Endothelial cell of umbilical vein (primary cell): Measurements from ENCODE around the gene EMD. TPM values are rescaled to one million over a fixed set of nuclear protein-coding genes. Genes with fewer than 3 reads are reported as not detected.
A peak's percentile ranks its signal among the peaks of the same experiment; 100 is the strongest.

ENCODE experiments used
- Bru-seq: library from RNA; stranded (reverse); fragments of 400-500 nt; gene quantifications from one replicate; lab custom pipeline; 2021; lab: Mats Ljungman, UMichigan
- BruChase-seq, 2 experiments: library from RNA; stranded (reverse); fragments of 400-500 nt; gene quantifications; one replicate each; lab custom pipeline; 2021; lab: Mats Ljungman, UMichigan
- BruUV-seq: library from RNA; stranded (reverse); fragments of 400-500 nt; replicated peaks from 2 replicates; lab custom pipeline; 2021; lab: Mats Ljungman, UMichigan
- CTCF ChIA-PET: fragments of 300-600, 350-600 bp; sonication (Branson Sonifier 250); formaldehyde crosslinking; loops from one replicate; lab custom pipeline; 2021; ENCODE audit warnings: antibody characterized with exemption, inconsistent platforms; lab: Charles Lee
- POLR2A ChIA-PET: fragments of 300-600, 350-600 bp; sonication (Branson Sonifier 250); formaldehyde crosslinking; loops from one replicate; lab custom pipeline; 2021; ENCODE audit warnings: antibody characterized with exemption, inconsistent platforms; lab: Charles Lee
- DNase-seq: peaks from one replicate; pipeline ENCODE4 v3.0.0-alpha.2; 2011; ENCODE audit warnings: low read depth, low spot score
- FAIRE-seq: peaks from 2 replicates; lab custom pipeline; 2011; peaks lifted over from hg19 to GRCh38; lab: Jason Lieb, UNC
- H2AFZ ChIP-seq: 2 replicates; pipeline ENCODE4 v1.6.0; 2012; ENCODE audit warnings: low read depth, low read length, control low read depth, inconsistent platforms
- H3K27ac ChIP-seq: 2 replicates; pipeline ENCODE4 v1.5.1; 2011; ENCODE audit warnings: low read depth, mild to moderate bottlenecking, control low read depth, low read length, moderate library complexity; ENCODE audit not compliant: insufficient read depth
- H3K27me3 ChIP-seq, 2 experiments: 2 replicates each; pipeline versions ENCODE4 v1.6.0 to v1.6.1; 2011; ENCODE audit warnings: low read length in 2 of 2, mixed read lengths in 1 of 2; ENCODE audit not compliant: control insufficient read depth in 2 of 2, insufficient read depth in 2 of 2
- H3K36me3 ChIP-seq, 2 experiments: 2 replicates in 1 of 2; 3 replicates in 1 of 2; pipeline ENCODE4 v1.5.1; 2011; ENCODE audit warnings: low read length in 2 of 2, mild to moderate bottlenecking in 1 of 2, moderate library complexity in 1 of 2; ENCODE audit not compliant: control insufficient read depth in 2 of 2, insufficient read depth in 2 of 2; ENCODE audit errors: extremely low read depth in 1 of 2
- H3K4me1 ChIP-seq: 3 replicates; pipeline ENCODE4 v1.5.1; 2011; ENCODE audit warnings: mild to moderate bottlenecking, low read length; ENCODE audit not compliant: control insufficient read depth, insufficient read depth; ENCODE audit errors: extremely low read depth
- H3K4me2 ChIP-seq: 2 replicates; pipeline ENCODE4 v1.6.1; 2011; ENCODE audit warnings: low read length, control low read depth, mixed read lengths; ENCODE audit not compliant: insufficient read depth
- H3K4me3 ChIP-seq, 3 experiments: fragments of 200-600 bp in 1 of 3; sonication (generic), shearing (Covaris generic) in 1 of 3; replicated peaks in 1 of 3; 2 replicates each; pipeline ENCODE4 v1.5.1; 2011 to 2016; ENCODE audit warnings: control low read depth in 3 of 3, low read length in 3 of 3, mild to moderate bottlenecking in 2 of 3, inconsistent platforms in 1 of 3, low read depth in 1 of 3, moderate library complexity in 1 of 3; ENCODE audit not compliant: insufficient read depth in 1 of 3
- H3K79me2 ChIP-seq: 2 replicates; pipeline ENCODE4 v1.6.0; 2012; ENCODE audit warnings: low read length, inconsistent platforms; ENCODE audit not compliant: control insufficient read depth, insufficient read depth
- H3K9ac ChIP-seq: replicated peaks from 2 replicates; pipeline ENCODE3; 2011; ENCODE audit warnings: low read length, control low read depth; ENCODE audit not compliant: insufficient read depth; ENCODE audit errors: extremely low read depth
- H3K9me1 ChIP-seq: replicated peaks from 3 replicates; pipeline ENCODE4 v1.6.0; 2011; ENCODE audit warnings: mild to moderate bottlenecking, low read length; ENCODE audit not compliant: control insufficient read depth, insufficient read depth; ENCODE audit errors: extremely low read depth
- H3K9me3 ChIP-seq: replicated peaks from 2 replicates; pipeline ENCODE4 v1.5.1; 2012; ENCODE audit warnings: low read length, inconsistent platforms; ENCODE audit not compliant: control insufficient read depth, insufficient read depth
- H4K20me1 ChIP-seq: replicated peaks from 2 replicates; pipeline ENCODE3; 2011; ENCODE audit warnings: mild to moderate bottlenecking, low read length; ENCODE audit not compliant: control insufficient read depth, insufficient read depth; ENCODE audit errors: extremely low read depth
- GATA2 ChIP-seq: IDR thresholded peaks from 2 replicates; pipeline ENCODE4 v1.7.0; 2011; ENCODE audit warnings: low read depth, mild to moderate bottlenecking, moderate library complexity, mixed read lengths, low read length; ENCODE audit not compliant: insufficient read length, insufficient read depth
- JUN ChIP-seq: IDR thresholded peaks from 2 replicates; pipeline ENCODE4 v1.6.1; 2011; ENCODE audit warnings: borderline replicate concordance, low read depth; ENCODE audit not compliant: insufficient read length, insufficient read depth
- POLR2A ChIP-seq: IDR thresholded peaks from 2 replicates; pipeline ENCODE4 v1.6.1; 2012; ENCODE audit warnings: low read depth, mild to moderate bottlenecking, control low read depth, low read length
- POLR2AphosphoS5 ChIP-seq: IDR thresholded peaks from 2 replicates; pipeline ENCODE4 v1.6.1; 2012; ENCODE audit warnings: low read depth, mild to moderate bottlenecking, control low read depth, low read length, moderate library complexity; ENCODE audit not compliant: insufficient read depth
- dilution Hi-C: fragments of 300-500 bp; cut with MboI; formaldehyde crosslinking; loops from one replicate; pipeline ENCODE4 v1.15.0; 2019; ENCODE audit warnings: low sequenced_read_pairs; ENCODE audit not compliant: extremely low pct_ligation_motif_present
- intact Hi-C: fragments of 100-400 bp; cut with micrococcal nuclease; formaldehyde crosslinking; loops from one replicate; pipeline ENCODE4 v1.10.0; 2022
- long read RNA-seq: library from polyadenylated mRNA; stranded (forward); transcript quantifications from one replicate; pipeline ENCODE4 v2.0.0, GENCODE V29; 2021
- polyA minus RNA-seq, 3 experiments: library from RNA; depleted of rRNA, polyadenylated mRNA; stranded (reverse); fragments of >200 nt; gene quantifications; 1 replicate in 1 of 3; 2 replicates in 2 of 3; pipeline ENCODE4 v1.2.3, GENCODE V29; 2011
- polyA plus RNA-seq, 4 experiments: library from polyadenylated mRNA; depleted of rRNA in 3 of 4; stranded (reverse) in 3 of 4; unstranded in 1 of 4; fragments of >200 nt; gene quantifications; 2 replicates each; pipeline versions ENCODE4 v1.2.1 to v1.2.3, GENCODE V29; 2011 to 2012; ENCODE audit warnings: missing spikeins in 1 of 4
- total RNA-seq: library from RNA; stranded (reverse); gene quantifications from 2 replicates; pipeline ENCODE4 v1.2.3, GENCODE V29; 2021

Gene EMD
- total RNA-seq (71.5 and 76.8 TPM in 2 replicates), polyA plus RNA-seq (47.0 and 50.6 TPM in 2 replicates), polyA minus RNA-seq (34.2 and 47.7 TPM in 2 replicates), Bru-seq, nascent RNA (percentile 63 among the genes with signal in this experiment), BruChase-seq, experiment 1, labeled RNA remaining after a 6-hour chase (percentile 95 among the genes with signal in this experiment), BruChase-seq, experiment 2, labeled RNA remaining after a 2-hour chase (percentile 83 among the genes with signal in this experiment)
- polyA plus RNA-seq (2011; cell fraction: cytosol; rRNA removed), result 62.3 and 65.3 TPM in 2 replicates
- 58.2 and 63.0 TPM in 2 replicates for polyA plus RNA-seq (2011; cell fraction: nucleus; rRNA removed)
- 69.6 and 87.5 TPM in 2 replicates for polyA plus RNA-seq (2012)
- polyA minus RNA-seq (2011; cell fraction: cytosol; rRNA and poly(A)+ RNA removed), result 56.5 TPM
- polyA minus RNA-seq (2011; cell fraction: nucleus; rRNA and poly(A)+ RNA removed), result 14.7 and 18.9 TPM in 2 replicates
- long read RNA-seq, transcript EMD-202 (6 exons, 1,379 nt), result major isoform, 11 of 19 reads
- long read RNA-seq, partial matches to known transcripts, result 0 of 19 reads
- long read RNA-seq, other reads (novel, unspliced or antisense), result 8 of 19 reads

DNA sequence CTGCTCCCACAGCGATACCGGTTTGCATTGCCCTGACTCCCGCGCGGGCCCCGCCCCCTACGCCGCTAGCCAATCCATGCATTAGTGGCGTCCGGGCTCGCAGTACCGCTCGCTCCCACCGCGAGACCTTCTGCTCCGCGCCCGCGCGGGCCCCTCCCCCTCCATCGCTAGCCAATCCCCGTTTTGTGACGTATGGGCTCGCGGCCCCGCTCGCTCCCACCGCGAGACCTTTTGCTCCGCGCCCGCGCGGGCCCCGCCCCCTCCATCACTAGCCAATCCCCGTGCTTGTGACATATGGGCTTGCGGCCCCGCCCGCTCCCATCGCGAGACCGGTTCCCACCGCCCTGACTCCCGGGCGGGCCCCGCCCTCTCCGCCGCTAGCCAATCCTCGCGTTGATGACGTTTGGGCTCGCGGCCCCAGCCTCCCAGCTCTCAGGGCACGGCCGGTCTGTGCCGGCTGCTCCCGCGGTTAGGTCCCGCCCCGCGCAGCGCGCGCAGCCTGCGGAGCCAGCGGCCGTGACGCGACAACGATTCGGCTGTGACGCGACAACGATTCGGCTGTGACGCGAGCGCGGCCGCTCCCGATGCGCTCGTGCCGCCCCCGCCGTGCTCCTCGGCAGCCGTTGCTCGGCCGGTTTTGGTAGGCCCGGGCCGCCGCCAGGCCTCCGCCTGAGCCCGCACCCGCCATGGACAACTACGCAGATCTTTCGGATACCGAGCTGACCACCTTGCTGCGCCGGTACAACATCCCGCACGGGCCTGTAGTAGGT, at the start of gene EMD:
TSS of gene EMD (plus strand) at position 497 of the 770 bp plus-strand sequence. CDS start at position 687, 190 bp downstream.
- Histone ChIP-seq H3K9me1 (no peaks in the 10 kb centered on the region), H3K9me3 (no peaks in the 10 kb centered on the region), H3K36me3 (no peaks in the 10 kb centered on the region), H3K4me3 (peak within 1 kb of the TSS; percentile 70 to 95 (median 78)), H4K20me1 (no peaks in the 10 kb centered on the region), H3K27ac (peak within 1 kb of the TSS; percentile 87), H3K79me2 (peaks cover 17% of the 10 kb centered on the region), H3K4me1 (peaks cover 9% of the 10 kb centered on the region), H3K4me2 (peak within 1 kb of the TSS; percentile 51), H2AFZ (peak within 1 kb of the TSS; percentile 38), H3K9ac (peak within 1 kb of the TSS; percentile 94), H3K27me3 (no peaks in the 10 kb centered on the region)
- dilution Hi-C loops, result no loop called here
- no TSS peak for BruUV-seq
- FAIRE-seq, result peak; percentile 100
- ChIA-PET CTCF (interaction anchor here (0.6 kb wide), 1 partner anchor 20 kb away, joined by 3 read pairs; no protein-coding TSS in a partner anchor), POLR2A (interaction anchor here (0.7 to 1.2 kb wide), 4 partner anchors 8 to 162 kb away, joined by 3 to 4 read pairs (median 4); no protein-coding TSS in a partner anchor)
- TF ChIP-seq JUN, result no peak
- no peak for TF ChIP-seq POLR2A
- no peak for TF ChIP-seq GATA2
- TF ChIP-seq POLR2AphosphoS5, result no peak
- intact Hi-C loops, result loop anchor here (1.0 kb wide), 2 partner anchors 10 to 408 kb away; partner anchors contain the start of gene HCFC1
- DNase-seq, result peak; percentile 98
